ENCODE results near the gene AKT2. TPM values are rescaled to one million over a fixed set of nuclear protein-coding genes. Genes with fewer than 3 reads are reported as not detected.

Gene AKT2
- total RNA-seq, 1 donor from 2014 or later: 107 TPM

DNA sequence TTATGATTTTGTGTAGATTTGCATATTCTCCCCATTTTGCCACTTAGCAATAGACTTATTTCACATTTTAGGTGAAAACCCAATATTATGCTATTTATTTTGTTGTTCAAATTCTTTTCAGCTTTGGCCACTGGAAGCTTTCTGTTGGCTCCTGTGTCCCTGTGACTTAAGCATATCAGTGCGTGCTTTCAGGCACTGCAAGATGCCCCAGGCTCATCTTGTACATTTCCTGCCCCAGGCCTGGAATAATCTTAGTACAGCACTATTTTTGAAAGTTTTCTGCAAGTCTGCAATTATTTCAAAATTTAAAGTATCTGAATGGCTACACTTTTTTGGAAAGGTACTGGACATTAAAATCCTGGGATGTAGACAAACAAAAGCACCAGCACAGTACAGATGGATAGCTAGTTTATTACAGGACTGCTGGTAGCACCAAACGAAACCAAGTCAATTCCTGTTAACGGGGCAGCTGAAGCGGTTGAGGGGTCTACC is 55.2 kb downstream of the AKT2 start:
- Histone ChIP-seq H3K36me3 (peaks cover 20% of the 10 kb centered on the region), H3K27ac (replicated peaks) (no peak overlapping the region), H3K4me1 (peaks cover 38% of the 10 kb centered on the region), H3K27me3 (ENCODE audit: low read depth) (peaks cover 16% of the 10 kb centered on the region), H3K4me3 (no peak overlapping the region), H3K9me3 (replicated peaks) (no peaks in the 10 kb centered on the region)
- TF ChIP-seq, protein P1, sequence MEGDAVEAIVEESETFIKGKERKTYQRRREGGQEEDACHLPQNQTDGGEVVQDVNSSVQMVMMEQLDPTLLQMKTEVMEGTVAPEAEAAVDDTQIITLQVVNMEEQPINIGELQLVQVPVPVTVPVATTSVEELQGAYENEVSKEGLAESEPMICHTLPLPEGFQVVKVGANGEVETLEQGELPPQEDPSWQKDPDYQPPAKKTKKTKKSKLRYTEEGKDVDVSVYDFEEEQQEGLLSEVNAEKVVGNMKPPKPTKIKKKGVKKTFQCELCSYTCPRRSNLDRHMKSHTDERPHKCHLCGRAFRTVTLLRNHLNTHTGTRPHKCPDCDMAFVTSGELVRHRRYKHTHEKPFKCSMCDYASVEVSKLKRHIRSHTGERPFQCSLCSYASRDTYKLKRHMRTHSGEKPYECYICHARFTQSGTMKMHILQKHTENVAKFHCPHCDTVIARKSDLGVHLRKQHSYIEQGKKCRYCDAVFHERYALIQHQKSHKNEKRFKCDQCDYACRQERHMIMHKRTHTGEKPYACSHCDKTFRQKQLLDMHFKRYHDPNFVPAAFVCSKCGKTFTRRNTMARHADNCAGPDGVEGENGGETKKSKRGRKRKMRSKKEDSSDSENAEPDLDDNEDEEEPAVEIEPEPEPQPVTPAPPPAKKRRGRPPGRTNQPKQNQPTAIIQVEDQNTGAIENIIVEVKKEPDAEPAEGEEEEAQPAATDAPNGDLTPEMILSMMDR (IDR thresholded peaks at IDR 0.05; ENCODE audit: borderline replicate concordance): no peak
- intact Hi-C loops (cut with micrococcal nuclease): no loop called here
- no peak for DNase-seq

GRCh38 chr19:40229484-40229883 is 55.7 kb downstream of the AKT2 start:
- Histone ChIP-seq H3K4me1 (peaks cover 38% of the 10 kb centered on the region), H3K4me3 (no peak overlapping the region), H3K27ac (replicated peaks) (no peak overlapping the region), H3K9me3 (replicated peaks) (no peaks in the 10 kb centered on the region), H3K27me3 (ENCODE audit: low read depth) (peaks cover 21% of the 10 kb centered on the region), H3K36me3 (peaks cover 15% of the 10 kb centered on the region)
- intact Hi-C loops (cut with micrococcal nuclease): no loop called here
- DNase-seq: no peak
- TF ChIP-seq, protein P1 (IDR thresholded peaks at IDR 0.05; ENCODE audit: borderline replicate concordance): no peak

DNA sequence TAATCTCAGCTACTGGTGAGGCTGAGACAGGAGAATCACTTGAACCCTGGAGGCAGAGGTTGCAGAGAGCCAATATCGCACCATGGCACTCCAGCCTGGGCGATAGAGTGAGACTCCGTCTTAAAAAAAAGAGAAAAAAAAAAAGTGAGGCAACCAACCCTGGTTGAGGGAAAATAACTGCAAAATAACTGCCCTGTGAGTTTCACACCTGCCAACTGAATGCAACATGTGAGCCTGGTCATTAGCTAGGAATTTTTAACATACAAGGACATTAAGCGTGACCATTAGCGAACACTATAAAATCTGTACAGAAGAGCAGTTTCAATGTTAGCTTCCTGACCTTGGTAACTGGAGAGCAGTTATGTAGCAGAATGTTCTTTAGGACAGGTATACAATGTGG is 56.3 kb downstream of the AKT2 start:
- Histone ChIP-seq H3K36me3 (peaks cover 10% of the 10 kb centered on the region), H3K27me3 (ENCODE audit: low read depth) (peaks cover 28% of the 10 kb centered on the region), H3K4me3 (no peak overlapping the region), H3K4me1 (peaks cover 38% of the 10 kb centered on the region), H3K27ac (replicated peaks) (no peak overlapping the region), H3K9me3 (replicated peaks) (no peaks in the 10 kb centered on the region)
- no peak for DNase-seq
- TF ChIP-seq, protein P1 (IDR thresholded peaks at IDR 0.05; ENCODE audit: borderline replicate concordance): no peak
- intact Hi-C loops (cut with micrococcal nuclease): no loop called here

GRCh38 chr19:40228346-40228745 is 56.8 kb downstream of the AKT2 start:
- intact Hi-C loops (cut with micrococcal nuclease): no loop called here
- H3K27ac ChIP-seq (replicated peaks): no peak overlapping the region
- no peak for DNase-seq
- H3K27me3 ChIP-seq (ENCODE audit: low read depth): peaks cover 33% of the 10 kb centered on the region
- H3K9me3 ChIP-seq (replicated peaks): no peaks in the 10 kb centered on the region
- peaks cover 6% of the 10 kb centered on the region for H3K36me3 ChIP-seq
- TF ChIP-seq, protein P1 (IDR thresholded peaks at IDR 0.05; ENCODE audit: borderline replicate concordance): no peak
- peaks cover 40% of the 10 kb centered on the region for H3K4me1 ChIP-seq
- H3K4me3 ChIP-seq: no peak overlapping the region

- TF ChIP-seq, protein P1 (IDR thresholded peaks at IDR 0.05; ENCODE audit: borderline replicate concordance): no peak
- no peaks in the 10 kb centered on the region for H3K9me3 ChIP-seq (replicated peaks)
- peaks cover 50% of the 10 kb centered on the region for H3K27me3 ChIP-seq (ENCODE audit: low read depth)
- H3K36me3 ChIP-seq: no peaks in the 10 kb centered on the region
- DNase-seq: no peak
- no peak overlapping the region for H3K27ac ChIP-seq (replicated peaks)
- intact Hi-C loops (cut with micrococcal nuclease): no loop called here
- H3K4me3 ChIP-seq: peak overlapping the region; percentile 56
- peaks cover 26% of the 10 kb centered on the region for H3K4me1 ChIP-seq
Observed at GRCh38 chr19:40225440-40226305, 59.5 kb downstream of the AKT2 start.

All from left ventricle myocardium inferior (tissue), 1 donor.